Frontal cortex (tissue), 4 donors: ENCODE measurements around the gene SSU72. TPM values are rescaled to one million over a fixed set of nuclear protein-coding genes. Genes with fewer than 3 reads are reported as not detected.

ENCODE experiments used
- DNase-seq, 2 donors: peaks; one replicate each; pipeline ENCODE4 v3.0.0; 2012; ENCODE audit warnings: low spot score in 2 of 2
- FAIRE-seq: peaks from 2 replicates; lab custom pipeline; 2012; peaks lifted over from hg19 to GRCh38; lab: Jason Lieb, UNC
- total RNA-seq: library from RNA; depleted of rRNA; stranded (reverse); fragments of >200 nt; gene quantifications from one replicate; pipeline ENCODE4 v1.2.3, GENCODE V29; 2014
- donor health status: control.
- donor health status: control.
- donor health status: control.

The SSU72 gene
- total RNA-seq: 34.2 TPM

DNA sequence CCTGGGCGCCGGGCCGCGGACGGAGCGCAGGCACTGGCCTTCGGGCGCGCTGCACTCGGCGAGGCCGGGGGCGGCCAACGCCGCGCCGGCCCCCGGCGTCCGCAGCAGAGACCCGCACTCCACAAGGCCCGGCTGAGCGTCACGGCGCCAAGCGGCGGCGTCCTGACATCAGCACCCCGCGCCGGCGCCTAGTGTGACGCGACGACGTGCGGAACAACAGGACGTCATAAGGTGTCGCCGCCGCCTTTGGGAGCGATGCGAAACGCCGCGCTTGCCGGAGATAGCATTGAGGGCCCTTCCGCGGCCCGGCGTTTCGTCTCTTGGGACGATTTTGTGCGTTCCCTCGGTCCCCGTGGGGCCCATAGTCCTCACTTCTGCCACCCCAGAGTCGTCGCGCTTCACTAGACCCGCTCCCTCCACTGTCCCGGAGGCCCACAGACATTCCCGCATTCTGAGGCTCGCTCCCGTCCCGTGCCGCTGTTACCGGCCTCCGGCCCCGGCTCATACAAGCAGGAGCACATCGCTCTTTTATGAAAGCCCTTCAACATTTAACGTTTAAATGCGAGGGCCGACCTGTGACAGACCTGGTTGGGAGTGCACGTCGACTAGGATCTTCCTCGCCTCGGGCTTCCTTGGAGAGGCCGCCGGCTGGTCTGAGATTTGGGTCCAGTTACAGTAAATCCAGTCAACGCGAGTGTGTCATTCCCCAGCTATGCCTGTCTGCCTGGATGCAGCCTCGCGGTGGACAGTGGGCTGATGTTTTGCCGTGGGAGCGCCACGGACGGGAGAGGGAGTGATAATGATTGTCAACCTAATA lies at the start of gene SSU72:
Gene SSU72, minus strand, starts transcription at position 143 of the 817 bp plus-strand sequence. CDS start 306 bp downstream, outside the sequence.
- DNase-seq (peak; percentile 96 to 97), FAIRE-seq (no peak)

DNA sequence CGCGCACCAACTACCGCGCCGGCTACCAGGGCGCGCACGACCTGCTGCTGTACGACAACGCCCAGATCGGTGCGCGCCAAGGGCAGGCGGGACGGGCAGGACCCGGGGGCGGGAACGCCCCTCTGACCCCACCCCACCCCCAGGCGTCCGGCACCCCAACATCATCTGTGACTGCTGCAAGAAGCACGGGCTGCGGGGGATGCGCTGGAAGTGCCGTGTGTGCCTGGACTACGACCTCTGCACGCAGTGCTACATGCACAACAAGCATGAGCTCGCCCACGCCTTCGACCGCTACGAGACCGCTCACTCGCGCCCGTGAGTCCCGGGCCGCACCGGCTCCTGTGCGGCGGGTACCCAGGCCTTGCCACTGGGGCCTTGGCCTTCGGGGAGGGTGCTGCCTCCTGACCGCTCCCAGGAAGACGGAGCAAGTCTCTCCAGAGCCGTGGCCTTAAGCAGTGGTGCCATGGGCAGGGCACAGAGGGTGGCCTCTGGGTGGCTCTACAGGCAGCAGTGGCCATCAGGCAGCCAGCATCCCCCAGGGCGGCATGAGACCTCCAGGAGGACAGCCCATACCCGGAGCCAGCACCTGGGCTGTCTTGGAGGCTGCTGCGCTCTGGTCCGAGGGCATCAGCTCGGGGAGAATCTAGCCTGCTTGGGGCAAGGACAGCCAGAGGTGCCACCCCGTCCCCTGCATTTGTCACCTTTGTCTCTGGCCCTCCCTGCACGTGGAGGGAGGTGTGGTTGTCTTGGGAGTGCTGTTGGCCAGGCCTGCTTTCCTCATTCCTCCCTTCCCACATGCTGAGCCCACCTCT lies 49.2 kb upstream of the SSU72 start:
- FAIRE-seq: no peak
- DNase-seq: no peak

DNA sequence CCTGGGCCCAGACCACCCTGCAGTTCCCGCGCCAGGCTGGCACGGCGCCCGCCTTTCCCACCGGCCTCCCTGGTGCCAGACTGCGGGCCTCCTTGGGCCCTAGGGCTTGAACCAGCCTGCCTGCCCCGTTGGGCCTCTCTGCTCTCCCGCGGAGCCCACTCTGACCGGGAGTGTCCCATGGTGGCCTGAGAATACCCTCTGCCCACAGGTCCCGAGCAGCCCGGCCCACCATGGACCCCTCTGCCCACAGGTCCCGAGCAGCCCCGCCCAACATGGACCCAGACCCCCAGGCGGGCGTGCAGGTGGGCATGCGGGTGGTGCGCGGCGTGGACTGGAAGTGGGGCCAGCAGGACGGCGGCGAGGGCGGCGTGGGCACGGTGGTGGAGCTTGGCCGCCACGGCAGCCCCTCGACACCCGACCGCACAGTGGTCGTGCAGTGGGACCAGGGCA lies 48.5 kb upstream of the SSU72 start:
- FAIRE-seq (no peak), DNase-seq (no peak)

DNA sequence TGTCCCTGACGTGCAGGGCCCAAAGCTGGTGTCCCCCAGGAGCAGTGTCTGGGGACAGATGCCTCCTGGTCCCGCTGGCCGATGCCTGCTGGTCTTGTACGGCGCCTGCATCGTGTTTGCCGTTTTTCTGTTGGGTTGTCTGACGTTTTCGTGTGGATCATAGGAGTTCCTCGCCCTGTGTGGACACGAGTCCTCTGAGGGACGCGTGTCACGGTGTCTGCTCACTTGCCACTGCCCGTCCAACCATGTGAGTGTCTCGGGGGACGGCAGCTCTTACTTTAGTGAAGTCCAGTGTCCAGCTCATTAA lies 48.1 kb upstream of the SSU72 start:
- DNase-seq (no peak), FAIRE-seq (no peak)

DNA sequence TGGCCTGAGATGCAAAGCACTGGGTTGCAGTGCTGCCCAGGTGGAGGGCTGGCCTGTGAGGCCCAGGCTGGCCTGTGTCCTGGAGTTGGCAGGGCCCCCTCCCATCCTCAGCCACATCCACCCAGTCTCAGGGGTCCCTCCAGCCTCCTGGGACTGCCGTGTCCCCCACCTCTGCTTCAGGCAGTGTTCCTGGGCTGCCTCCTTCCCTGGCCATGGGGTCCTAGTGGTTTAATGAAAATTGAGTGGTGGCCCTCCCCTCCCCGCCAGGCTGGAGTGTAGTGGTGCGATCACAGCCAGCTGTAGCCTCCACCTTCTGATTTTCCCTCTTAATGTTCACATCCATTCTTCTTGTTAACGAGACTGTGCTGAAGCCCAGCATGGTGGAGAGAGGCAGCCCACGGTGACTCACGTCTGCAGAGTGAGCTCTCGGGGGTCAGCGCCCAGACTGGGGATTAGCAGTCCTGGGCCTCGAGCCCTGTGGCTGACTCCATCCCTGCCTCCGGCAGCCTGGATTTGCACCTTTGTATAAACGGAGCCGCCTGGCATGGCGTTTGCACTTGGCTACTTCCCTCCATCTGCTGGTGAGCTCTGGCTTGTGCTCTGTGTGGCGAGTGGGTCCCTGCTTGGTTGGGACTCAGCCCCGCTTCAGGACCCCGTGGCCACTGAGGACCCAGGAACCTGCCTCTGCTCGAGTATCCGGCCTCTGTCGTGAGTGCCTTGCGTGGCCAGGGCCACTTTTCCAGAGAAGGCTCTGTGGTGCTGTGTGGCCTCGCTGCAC lies 47.5 kb upstream of the SSU72 start:
- DNase-seq: no peak
- no peak for FAIRE-seq

DNA sequence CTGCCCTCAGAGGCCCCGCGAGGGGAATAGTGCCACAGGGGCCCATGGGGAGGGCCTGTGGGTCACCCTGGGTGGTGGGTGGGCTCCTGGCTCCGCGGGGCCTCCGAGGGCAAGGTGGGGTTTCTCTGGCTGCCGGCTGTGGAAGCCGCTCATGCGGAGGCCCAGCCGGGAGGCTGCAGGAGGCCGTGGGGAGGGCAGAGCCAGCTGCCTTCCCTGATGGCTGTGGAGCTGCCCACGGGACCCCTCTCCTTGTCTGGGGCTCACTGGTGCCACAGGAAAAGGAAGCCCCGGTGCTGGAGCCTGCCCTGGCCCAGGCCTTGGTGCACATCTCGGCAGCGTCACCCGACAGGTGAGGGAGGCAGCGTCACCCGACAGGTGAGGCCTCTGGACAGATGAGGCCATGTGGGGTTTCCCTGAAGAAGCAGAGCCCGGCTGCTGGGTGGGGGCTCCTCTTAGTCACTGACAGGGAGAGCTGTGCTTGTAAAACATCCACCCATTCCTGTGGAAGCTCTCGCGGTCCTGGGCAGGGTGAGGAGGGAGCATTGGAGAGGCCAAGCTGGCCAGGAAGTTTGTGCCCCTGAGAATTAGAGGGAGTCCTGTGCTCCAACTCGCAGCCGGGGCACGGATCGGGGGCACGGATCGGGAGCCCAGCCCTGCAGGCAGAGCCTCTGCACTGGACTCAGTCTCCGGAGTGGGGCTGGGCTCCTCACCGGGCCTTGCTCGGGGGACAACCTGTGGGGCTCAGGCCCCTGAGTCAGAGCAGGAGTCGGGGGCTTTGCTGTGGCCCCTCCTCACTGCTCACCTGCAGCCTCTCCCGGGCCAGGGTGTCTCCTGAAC lies 46.7 kb upstream of the SSU72 start:
- no peak for DNase-seq
- FAIRE-seq: no peak

DNA sequence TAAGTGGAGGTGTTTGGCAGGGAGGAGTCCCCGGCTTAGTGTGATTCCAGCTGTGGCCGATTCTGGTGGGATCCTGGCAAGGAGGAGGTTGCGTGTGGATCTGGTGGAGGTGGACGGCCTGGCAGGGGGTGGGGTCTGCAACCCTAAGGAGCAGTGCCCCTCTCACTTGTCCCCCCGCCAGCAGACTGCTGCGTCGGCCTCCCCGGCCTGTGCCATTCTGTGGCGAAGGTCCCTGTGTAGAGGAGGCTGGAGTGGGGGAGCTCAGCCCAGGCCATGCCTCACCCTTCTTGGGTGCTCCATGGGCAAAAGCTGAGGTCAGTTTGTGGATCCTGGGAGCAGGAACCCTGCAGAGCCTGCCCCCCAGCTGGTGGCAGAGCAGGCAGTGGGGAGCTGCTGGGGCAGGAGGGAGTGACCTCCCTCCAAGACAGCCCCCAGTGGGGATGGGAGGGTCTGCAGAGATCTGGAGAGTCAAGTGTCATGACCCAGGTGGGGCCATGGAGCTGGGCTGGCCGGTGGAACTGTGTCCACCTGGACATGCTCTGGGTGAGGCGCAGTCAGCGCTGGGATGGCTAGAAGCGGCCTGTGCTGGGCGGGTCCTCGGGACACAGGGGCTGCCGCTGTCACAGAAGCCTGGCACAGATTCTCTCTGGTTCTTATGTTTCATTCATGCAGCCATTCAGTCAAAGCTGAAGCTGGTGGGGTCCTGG lies 45.9 kb upstream of the SSU72 start:
- no peak for FAIRE-seq
- DNase-seq: no peak

DNA sequence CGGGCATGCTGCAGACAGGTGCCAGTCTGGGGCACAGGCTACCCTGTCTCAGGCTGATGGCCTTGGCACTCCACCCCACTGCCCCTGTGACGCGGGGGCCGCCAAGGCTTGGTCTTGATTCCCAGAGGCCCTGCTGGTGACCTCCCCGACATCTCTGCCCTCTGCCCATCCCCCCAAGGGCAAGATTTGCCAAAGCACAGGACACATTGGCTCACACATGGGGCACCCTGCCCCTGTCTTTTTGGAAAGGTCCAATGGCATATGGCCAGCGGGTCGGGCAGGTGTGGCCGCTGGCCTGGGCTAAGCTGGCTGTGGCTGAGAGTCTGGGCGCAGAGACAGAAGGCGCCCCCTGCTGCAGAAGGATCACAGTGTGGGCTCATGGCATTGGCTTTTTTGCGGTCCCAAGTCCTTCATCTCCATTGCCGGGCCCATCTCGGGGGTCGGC lies 45.3 kb upstream of the SSU72 start:
- FAIRE-seq: no peak
- DNase-seq: no peak

DNA sequence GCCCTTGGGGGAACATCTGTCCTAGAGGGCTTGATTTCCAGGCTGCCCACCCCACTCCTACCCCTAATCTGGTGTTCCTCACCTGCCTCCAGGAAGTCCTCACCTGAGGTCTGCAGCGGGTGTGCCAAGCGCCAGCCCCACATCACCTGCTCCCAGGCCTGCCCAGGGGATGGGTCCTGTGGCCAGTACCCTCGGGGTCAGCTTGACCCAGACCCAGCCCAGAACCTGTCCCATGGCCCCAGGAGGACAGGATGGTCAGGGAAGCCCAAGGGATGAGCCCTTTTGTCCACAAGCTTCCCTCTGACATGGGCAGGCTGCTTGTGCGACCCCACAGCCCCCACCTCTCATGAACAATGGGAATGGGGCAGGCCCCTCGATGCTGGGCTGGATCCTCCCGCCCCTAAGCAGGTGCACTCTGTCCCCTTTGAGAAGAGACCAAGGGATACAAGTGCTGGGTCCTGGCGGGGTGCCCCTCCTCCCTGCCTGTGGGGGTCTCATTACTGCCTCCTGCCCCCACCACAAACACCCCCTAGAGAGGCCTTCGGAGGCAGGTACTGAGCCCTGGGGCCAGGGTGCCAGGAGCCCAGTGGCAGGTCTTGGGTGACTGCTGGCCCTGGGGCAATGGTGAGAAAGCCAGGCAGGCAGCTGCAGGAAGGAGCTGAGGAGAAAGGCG lies 43.9 kb upstream of the SSU72 start:
- DNase-seq (no peak), FAIRE-seq (no peak)

DNA sequence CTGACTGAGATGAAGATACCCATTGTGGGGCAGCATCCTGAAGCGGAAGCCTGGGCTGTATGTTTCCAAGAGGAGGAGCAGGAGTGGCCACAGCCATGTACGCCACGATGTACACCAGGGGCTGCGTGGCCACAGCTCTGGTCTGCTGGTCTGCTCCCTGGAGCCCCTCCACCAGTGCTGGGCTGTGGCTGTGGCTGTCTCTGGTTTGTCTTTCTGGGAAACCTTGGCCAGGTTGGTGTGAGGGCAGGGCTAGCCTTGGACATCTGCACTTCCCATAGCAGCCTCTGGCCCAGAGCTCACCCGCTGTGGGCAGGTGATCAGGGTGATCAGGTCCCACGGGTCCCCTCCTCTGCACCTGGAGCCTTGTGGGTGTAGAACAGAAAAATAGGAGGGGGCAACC lies 43.3 kb upstream of the SSU72 start:
- FAIRE-seq (no peak), DNase-seq (no peak)

DNA sequence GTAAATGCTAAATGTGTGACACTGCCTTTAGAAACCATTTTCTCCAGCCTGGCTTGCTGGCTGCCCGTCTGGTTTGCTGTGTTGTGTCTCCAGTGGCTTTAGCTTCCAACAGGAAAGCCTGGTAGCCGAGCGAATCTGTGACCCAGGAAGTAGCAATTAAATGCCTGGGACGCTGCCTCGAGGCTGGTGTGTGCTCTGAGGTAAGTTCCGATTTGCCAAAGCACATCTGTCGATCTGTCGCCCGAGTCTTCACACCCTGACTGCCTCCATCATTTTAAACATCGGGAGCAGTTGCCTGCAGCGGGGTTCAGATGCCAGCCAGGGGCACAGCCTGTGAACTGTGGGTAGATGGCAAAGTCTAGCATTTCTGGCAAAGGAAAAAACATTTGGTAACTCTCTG lies 42.9 kb upstream of the SSU72 start:
- FAIRE-seq: no peak
- DNase-seq: no peak

DNA sequence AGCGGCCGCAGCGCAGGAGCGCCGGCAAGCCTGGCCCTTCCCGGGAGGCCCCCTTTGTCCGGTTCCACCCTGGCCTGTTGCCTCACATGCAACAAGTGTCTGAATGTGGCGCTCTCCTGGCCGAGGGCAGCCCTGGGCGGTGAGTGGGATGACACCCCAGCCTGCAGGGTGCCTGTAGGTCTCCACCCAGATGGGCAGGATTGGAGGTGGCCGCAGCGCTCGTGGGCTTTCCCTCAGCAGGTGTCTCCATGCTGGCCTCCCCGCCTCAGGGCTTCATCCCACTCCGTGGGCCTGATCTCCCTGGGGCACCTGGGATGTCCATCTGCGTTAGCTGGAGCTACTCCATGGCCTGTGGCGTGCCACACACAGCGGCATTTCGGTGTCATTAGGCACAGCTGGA lies 42.2 kb upstream of the SSU72 start:
- DNase-seq: no peak
- FAIRE-seq: no peak

DNA sequence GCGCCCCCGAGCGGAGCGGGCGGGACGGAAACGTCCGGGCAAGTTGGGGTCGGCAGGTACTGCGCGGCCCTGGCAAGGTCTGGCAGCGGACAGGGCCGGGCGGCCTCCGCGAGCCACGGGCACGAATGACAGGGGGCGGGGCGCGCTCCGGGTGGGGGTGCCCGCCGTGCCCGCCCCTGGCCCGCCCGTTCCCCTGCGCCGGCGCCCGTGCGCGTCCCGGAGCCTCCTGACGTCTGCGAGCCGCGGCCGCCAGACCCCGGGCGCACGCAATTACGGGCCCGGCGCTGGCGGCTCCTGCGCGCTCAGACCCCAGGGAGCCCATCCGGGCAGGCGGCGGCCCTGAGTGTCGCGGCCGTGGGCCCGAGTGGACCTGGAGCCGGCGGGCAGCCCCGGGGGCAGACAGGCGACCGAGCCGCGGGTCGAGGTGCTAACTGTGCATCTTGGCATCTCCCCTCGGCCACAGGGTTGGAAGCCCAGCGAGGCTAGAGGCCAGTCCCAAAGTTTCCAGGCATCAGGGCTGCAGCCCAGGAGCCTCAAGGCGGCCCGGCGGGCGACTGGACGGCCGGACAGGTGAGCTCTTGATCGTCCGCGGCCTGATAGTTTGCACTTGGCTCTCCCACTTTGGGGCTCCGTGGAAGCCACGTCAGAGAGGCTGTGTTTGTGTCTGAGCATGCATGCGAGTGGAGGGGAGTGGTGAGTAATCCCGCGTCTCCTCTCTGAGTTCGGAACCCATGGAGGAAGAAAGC lies 41.6 kb upstream of the SSU72 start:
- FAIRE-seq (no peak), DNase-seq (peak; percentile 76 to 80)

DNA sequence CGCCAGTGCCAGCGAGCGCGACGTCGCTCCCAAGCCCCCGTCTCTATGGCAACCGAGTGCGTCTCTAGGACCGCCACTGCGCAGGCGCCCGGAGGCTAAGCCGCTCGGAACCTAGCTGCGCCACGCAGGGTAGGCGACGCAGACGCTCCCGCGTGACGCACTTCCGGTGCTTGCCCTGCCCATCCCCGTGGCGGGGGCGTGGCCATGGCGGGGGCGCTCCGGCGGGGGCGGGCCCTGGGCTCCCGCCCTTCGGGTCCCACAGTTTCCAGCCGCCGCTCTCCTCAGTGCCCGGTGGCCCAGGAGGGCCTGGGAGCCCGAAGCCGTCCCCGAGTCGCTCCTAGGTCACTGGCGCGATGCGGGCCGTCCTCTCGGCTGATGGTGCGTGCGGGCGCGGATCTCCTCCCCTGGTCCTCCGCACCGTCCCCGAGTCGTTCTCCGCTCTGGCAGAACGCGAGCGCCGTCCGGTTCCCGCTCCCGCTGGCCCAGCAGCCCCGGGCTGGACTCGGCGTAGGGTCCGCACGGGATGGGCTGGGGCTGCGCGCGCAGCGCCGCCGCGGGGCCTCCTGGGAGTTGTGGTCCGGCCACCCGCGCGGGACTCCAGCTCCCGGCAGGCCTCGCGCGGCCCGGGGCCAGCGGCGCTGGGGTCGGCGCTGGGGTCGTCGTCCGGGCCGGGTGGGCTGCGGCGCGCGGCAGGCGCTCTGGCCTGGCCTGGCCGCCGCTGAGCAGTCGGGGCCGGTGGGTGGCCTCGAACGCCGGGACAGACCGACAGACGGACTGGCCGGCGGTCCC lies 40.8 kb upstream of the SSU72 start, which contains the start of gene MIB2:
Gene MIB2, plus strand, starts transcription at position 245 of the 789 bp plus-strand sequence. CDS start 7,953 bp downstream, outside the sequence.
- DNase-seq (peak; percentile 100), FAIRE-seq (no peak)

DNA sequence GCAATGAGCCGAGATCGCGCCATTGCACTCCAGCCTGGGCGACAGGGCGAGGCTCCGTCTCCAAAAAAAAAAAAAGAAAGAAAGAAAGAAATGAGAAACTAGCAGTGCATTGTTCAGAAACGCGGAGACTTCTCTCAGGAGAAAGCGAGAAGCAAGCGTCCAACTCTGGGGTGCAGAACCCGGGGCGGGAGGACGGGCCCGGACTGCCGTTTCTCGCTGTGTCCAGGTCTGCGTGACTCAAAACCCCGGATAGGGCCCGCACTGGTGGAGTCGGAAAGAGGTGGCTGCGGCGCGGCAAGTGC lies 40.2 kb upstream of the SSU72 start:
- no peak for FAIRE-seq
- DNase-seq: no peak

DNA sequence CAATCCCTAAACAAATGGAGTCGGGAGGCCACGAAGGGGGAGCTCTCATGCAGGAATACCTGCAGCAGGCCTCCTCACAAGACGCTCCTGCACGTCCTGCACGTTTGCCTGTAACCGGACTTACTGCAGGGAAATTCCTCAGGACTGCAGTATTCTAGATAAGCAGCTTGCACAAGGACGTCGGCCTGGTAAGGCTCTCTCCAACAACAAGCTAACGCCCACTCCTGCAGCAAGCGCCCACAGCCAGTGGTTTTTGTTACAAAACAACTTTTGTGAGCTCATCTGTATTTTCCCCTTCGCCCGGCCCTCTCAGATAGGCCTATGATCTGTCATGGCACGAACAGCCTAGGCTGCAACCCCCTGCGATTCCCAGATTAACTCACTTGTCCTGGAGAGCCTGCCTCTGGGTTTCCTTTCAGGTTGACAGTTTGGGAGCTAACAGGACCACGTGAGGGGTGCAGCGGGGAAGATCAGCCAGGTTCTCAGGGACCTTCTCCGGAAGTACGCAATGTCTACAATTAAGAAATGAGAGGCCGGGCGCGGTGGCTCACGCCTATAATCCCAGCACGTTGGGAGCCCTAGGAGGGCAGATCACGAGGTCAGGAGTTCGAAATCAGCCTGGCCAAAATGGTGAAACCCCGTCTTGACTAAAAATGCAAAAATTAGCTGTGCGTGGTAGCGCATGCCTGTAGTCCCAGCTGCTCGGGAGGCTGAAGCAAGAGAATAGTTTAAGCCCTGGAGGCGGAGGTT lies 39.7 kb upstream of the SSU72 start:
- DNase-seq: no peak
- no peak for FAIRE-seq
